ENCODE results near the gene SYCP1. TPM values are rescaled to one million over a fixed set of nuclear protein-coding genes. Genes with fewer than 3 reads are reported as not detected.

SYCP1 gene
- total and polyA plus RNA-seq, 2 donors (not counting 1 experiment from before 2014, with no cell fraction given), result not detected

DNA sequence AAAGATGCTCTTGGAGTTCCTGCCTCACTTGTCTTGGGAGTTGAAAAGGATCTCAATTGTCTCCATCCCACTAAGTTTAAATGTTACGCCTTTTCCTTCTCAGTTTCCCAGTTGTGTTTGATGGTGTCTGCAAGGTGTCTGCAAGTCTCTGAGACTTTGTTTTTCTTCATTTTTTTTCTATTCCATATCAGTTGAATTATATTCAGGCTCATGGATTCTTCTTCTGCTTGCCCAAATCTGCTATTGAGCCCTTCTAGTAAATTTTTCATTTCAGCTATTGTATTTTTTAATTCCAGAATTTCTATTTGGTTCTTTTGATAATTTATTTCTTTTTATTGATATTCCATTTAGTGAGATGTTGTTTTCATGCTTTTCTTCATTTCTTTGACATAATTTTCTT is 127.6 kb downstream of the SYCP1 start:
- Histone ChIP-seq H3K4me2 (replicated peaks; ENCODE audit: low read depth, low read length, poor library complexity, severe bottlenecking) (no peak overlapping the region), H3K4me3 (ENCODE audit: control extremely low read depth in 1 of 5, extremely low read depth in 1 of 5, insufficient read depth in 1 of 5, low read depth in 2 of 5, low read length in 4 of 5) (no peak overlapping the region), H4K20me1 (ENCODE audit: control insufficient read depth, insufficient read depth, low read length, poor library complexity, severe bottlenecking) (no peaks in the 10 kb centered on the region), H3K9ac (ENCODE audit: low read length) (no peak overlapping the region), H3K79me2 (ENCODE audit: control insufficient read depth, insufficient read depth, low read length) (no peaks in the 10 kb centered on the region), H3K4me1 (ENCODE audit: control insufficient read depth in 2 of 2, insufficient read depth in 2 of 2, low read length in 2 of 2) (no peaks in the 10 kb centered on the region), H2AFZ (ENCODE audit: insufficient read depth, low read depth, low read length, poor library complexity, severe bottlenecking) (no peak overlapping the region), H3K9me3 (ENCODE audit: control extremely low read depth in 1 of 3, control insufficient read depth in 2 of 3, insufficient read depth in 1 of 3, low read length in 2 of 3) (peaks cover 0 to 13% (median 0%) of the 10 kb centered on the region in 3 donors), H3K27ac (ENCODE audit: low read length in 2 of 2) (no peak overlapping the region), H3K36me3 (replicated peaks in 1 of 2; ENCODE audit: control extremely low read depth in 1 of 2, control insufficient read depth in 1 of 2, extremely low read depth in 1 of 2, insufficient read depth in 2 of 2, low read length in 1 of 2) (no peaks in the 10 kb centered on the region), H3K27me3 (replicated peaks in 1 of 4; ENCODE audit: control extremely low read depth in 1 of 4, control insufficient read depth in 3 of 4, insufficient read depth in 4 of 4, low read length in 3 of 4) (peaks cover 0 to 3% (median 0%) of the 10 kb centered on the region in 4 experiments)
- H3K27me3 Mint-ChIP-seq, result peaks cover 25% of the 10 kb centered on the region
- no CpG with 5 or more reads among the region's 1 CpG for WGBS (ENCODE audit: insufficient coverage)
- ATAC-seq (ENCODE audit: low read depth) (no peak), DNase-seq (no peak)
- no peak overlapping the region for H3K4me3 Mint-ChIP-seq
- peaks cover 13% of the 10 kb centered on the region for H3K9me3 Mint-ChIP-seq (ENCODE audit: insufficient read depth)
- no peak for TF ChIP-seq EZH2 (IDR thresholded peaks at IDR 0.05; ENCODE audit: borderline replicate concordance, insufficient read depth, low read depth, low read length, poor library complexity, severe bottlenecking)
- TF ChIP-seq, protein P1, sequence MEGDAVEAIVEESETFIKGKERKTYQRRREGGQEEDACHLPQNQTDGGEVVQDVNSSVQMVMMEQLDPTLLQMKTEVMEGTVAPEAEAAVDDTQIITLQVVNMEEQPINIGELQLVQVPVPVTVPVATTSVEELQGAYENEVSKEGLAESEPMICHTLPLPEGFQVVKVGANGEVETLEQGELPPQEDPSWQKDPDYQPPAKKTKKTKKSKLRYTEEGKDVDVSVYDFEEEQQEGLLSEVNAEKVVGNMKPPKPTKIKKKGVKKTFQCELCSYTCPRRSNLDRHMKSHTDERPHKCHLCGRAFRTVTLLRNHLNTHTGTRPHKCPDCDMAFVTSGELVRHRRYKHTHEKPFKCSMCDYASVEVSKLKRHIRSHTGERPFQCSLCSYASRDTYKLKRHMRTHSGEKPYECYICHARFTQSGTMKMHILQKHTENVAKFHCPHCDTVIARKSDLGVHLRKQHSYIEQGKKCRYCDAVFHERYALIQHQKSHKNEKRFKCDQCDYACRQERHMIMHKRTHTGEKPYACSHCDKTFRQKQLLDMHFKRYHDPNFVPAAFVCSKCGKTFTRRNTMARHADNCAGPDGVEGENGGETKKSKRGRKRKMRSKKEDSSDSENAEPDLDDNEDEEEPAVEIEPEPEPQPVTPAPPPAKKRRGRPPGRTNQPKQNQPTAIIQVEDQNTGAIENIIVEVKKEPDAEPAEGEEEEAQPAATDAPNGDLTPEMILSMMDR (IDR thresholded peaks at IDR 0.05), result no peak
- no peak overlapping the region for H3K27ac Mint-ChIP-seq
- ChIA-PET POLR2A (no interaction called here), CTCF (interaction anchor here (0.6 to 3.0 kb wide), 5 partner anchors 17 to 131 kb away, joined by 3 to 50 read pairs (median 3); no protein-coding TSS in a partner anchor)
- intact Hi-C loops (cut with micrococcal nuclease), result no loop called here
- H3K4me1 Mint-ChIP-seq, result no peaks in the 10 kb centered on the region

DNA sequence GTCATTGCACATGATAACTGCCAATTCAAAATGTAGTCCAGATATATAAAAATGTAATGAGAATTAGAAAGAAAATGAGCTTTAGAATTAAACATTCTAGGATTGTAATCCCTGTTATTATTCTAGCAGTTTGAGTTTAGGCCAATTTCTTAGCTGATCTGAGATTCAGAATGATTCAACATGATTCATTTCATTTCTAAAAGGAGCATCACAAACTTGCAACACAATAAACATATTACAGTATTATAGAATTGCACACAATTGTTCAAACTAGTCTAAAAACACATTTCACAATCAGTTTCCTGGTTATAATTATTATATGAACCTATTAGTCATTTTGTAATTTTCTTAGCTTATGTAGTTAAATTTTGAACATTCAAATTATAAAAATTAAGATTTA is 131.6 kb downstream of the SYCP1 start:
- POLR2A ChIA-PET, result no interaction called here
- TF ChIP-seq EZH2 (IDR thresholded peaks at IDR 0.05; ENCODE audit: borderline replicate concordance, insufficient read depth, low read depth, low read length, poor library complexity, severe bottlenecking), result no peak
- TF ChIP-seq, protein P1 (IDR thresholded peaks at IDR 0.05), result no peak

More for the DNA sequence above, 131.6 kb downstream of the SYCP1 start:
- Mint-ChIP-seq H3K9me3 (ENCODE audit: insufficient read depth) (peaks cover 13% of the 10 kb centered on the region), H3K4me1 (no peaks in the 10 kb centered on the region), H3K27ac (no peak overlapping the region), H3K27me3 (peaks cover 26% of the 10 kb centered on the region), H3K4me3 (no peak overlapping the region)
- Histone ChIP-seq H4K20me1 (ENCODE audit: control insufficient read depth, insufficient read depth, low read length, poor library complexity, severe bottlenecking) (no peaks in the 10 kb centered on the region), H3K4me3 (ENCODE audit: control extremely low read depth in 1 of 5, extremely low read depth in 1 of 5, insufficient read depth in 1 of 5, low read depth in 2 of 5, low read length in 4 of 5) (no peak overlapping the region), H3K36me3 (replicated peaks in 1 of 2; ENCODE audit: control extremely low read depth in 1 of 2, control insufficient read depth in 1 of 2, extremely low read depth in 1 of 2, insufficient read depth in 2 of 2, low read length in 1 of 2) (no peaks in the 10 kb centered on the region), H3K27ac (ENCODE audit: low read length in 2 of 2) (no peak overlapping the region), H3K9me3 (ENCODE audit: control extremely low read depth in 1 of 3, control insufficient read depth in 2 of 3, insufficient read depth in 1 of 3, low read length in 2 of 3) (peaks cover 4 to 20% (median 5%) of the 10 kb centered on the region in 3 donors), H3K4me2 (replicated peaks; ENCODE audit: low read depth, low read length, poor library complexity, severe bottlenecking) (no peak overlapping the region), H2AFZ (ENCODE audit: insufficient read depth, low read depth, low read length, poor library complexity, severe bottlenecking) (no peak overlapping the region), H3K4me1 (ENCODE audit: control insufficient read depth in 2 of 2, insufficient read depth in 2 of 2, low read length in 2 of 2) (no peaks in the 10 kb centered on the region), H3K9ac (ENCODE audit: low read length) (no peak overlapping the region), H3K79me2 (ENCODE audit: control insufficient read depth, insufficient read depth, low read length) (no peaks in the 10 kb centered on the region), H3K27me3 (replicated peaks in 1 of 4; ENCODE audit: control extremely low read depth in 1 of 4, control insufficient read depth in 3 of 4, insufficient read depth in 4 of 4, low read length in 3 of 4) (peaks cover 0 to 4% (median 0%) of the 10 kb centered on the region in 4 experiments)
- ATAC-seq (ENCODE audit: low read depth) (no peak), DNase-seq (no peak)
- CTCF ChIA-PET, result interaction anchor here (1.3 kb wide), 1 partner anchor 9 kb away, joined by 6 read pairs; no protein-coding TSS in a partner anchor
- intact Hi-C loops (cut with micrococcal nuclease), result no loop called here

Data from B cell (primary cell).